ENCODE data around the gene ELF4. TPM values are rescaled to one million over a fixed set of nuclear protein-coding genes. Genes with fewer than 3 reads are reported as not detected.

ELF4 gene
- total RNA-seq, 6 experiments from 2014 or later, result 0.80 to 2.8 (median 1.6) TPM

GRCh38 chrX:130105244-130105643 lies 5.1 kb downstream of the ELF4 start:
- DNase-seq, result no peak
- H3K36me3 ChIP-seq, result no peaks in the 10 kb centered on the region
- no peak for TF ChIP-seq CTCF (IDR thresholded peaks at IDR 0.05)
- TF ChIP-seq POLR2A (IDR thresholded peaks at IDR 0.05), result no peak
- H3K27ac ChIP-seq, result no peak overlapping the region
- H3K9me3 ChIP-seq, result no peaks in the 10 kb centered on the region
- H3K27me3 ChIP-seq, result no peaks in the 10 kb centered on the region
- WGBS (ENCODE audit: insufficient coverage, low coverage, low lambda C conversion rate, missing lambda C conversion rate), result 37% methylated on average over 2 of the region's 3 CpGs
- intact Hi-C loops (cut with DNase I), result no loop called here
- no peaks in the 10 kb centered on the region for H3K4me1 ChIP-seq
- ATAC-seq, result no peak
- H3K4me3 ChIP-seq, result no peak overlapping the region

- H3K36me3 ChIP-seq, result no peaks in the 10 kb centered on the region
- DNase-seq, result no peak
- intact Hi-C loops (cut with DNase I), result no loop called here
- no peak overlapping the region for H3K4me3 ChIP-seq
- no peaks in the 10 kb centered on the region for H3K9me3 ChIP-seq
- WGBS (ENCODE audit: insufficient coverage, low coverage, low lambda C conversion rate, missing lambda C conversion rate), result 73% methylated on average over 2 of the region's 3 CpGs
- TF ChIP-seq POLR2A (IDR thresholded peaks at IDR 0.05) (no peak), CTCF (IDR thresholded peaks at IDR 0.05) (no peak)
- no peaks in the 10 kb centered on the region for H3K27me3 ChIP-seq
- no peak overlapping the region for H3K27ac ChIP-seq
- ATAC-seq, result no peak
- no peaks in the 10 kb centered on the region for H3K4me1 ChIP-seq
These were observed 6.7 kb downstream of the ELF4 start for GRCh38 chrX:130103605-130104004.

- Histone ChIP-seq H3K27me3 (no peaks in the 10 kb centered on the region), H3K27ac (no peak overlapping the region), H3K9me3 (no peaks in the 10 kb centered on the region), H3K36me3 (no peaks in the 10 kb centered on the region), H3K4me1 (no peaks in the 10 kb centered on the region), H3K4me3 (no peak overlapping the region)
- WGBS (ENCODE audit: insufficient coverage, low coverage, low lambda C conversion rate, missing lambda C conversion rate), result 63% methylated on average over 5 of the region's 5 CpGs
- intact Hi-C loops (cut with DNase I), result no loop called here
- peak in 1 of 4 donors; percentile 15 for ATAC-seq
- DNase-seq, result no peak
- no peak for TF ChIP-seq CTCF (IDR thresholded peaks at IDR 0.05)
- TF ChIP-seq POLR2A (IDR thresholded peaks at IDR 0.05), result no peak
These were observed 10.1 kb downstream of the ELF4 start for GRCh38 chrX:130100180-130100579.

GRCh38 chrX:130098210-130098552 lies 12.1 kb downstream of the ELF4 start:
- no peaks in the 10 kb centered on the region for H3K36me3 ChIP-seq
- DNase-seq (no peak), ATAC-seq (no peak)
- H3K27me3 ChIP-seq, result no peaks in the 10 kb centered on the region
- intact Hi-C loops (cut with DNase I), result no loop called here
- no peak overlapping the region for H3K27ac ChIP-seq
- no peaks in the 10 kb centered on the region for H3K4me1 ChIP-seq
- no peaks in the 10 kb centered on the region for H3K9me3 ChIP-seq
- no peak overlapping the region for H3K4me3 ChIP-seq
- WGBS (ENCODE audit: insufficient coverage, low coverage, low lambda C conversion rate, missing lambda C conversion rate), result 71% methylated on average over 5 of the region's 5 CpGs
- TF ChIP-seq CTCF (IDR thresholded peaks at IDR 0.05) (no peak), POLR2A (IDR thresholded peaks at IDR 0.05) (no peak)

Measured in right lobe of liver (tissue), 6 donors.